Measurements from ENCODE around the gene STARD13. TPM values are rescaled to one million over a fixed set of nuclear protein-coding genes. Genes with fewer than 3 reads are reported as not detected.
"Not testable (repeated sequence)": the region's sequence is repeated elsewhere in the genome, so short reads cannot be mapped to it uniquely, and the experiment has no call there.

Gene STARD13
- total and polyA plus RNA-seq, 2 donors: 1.7 to 2.0 TPM

DNA sequence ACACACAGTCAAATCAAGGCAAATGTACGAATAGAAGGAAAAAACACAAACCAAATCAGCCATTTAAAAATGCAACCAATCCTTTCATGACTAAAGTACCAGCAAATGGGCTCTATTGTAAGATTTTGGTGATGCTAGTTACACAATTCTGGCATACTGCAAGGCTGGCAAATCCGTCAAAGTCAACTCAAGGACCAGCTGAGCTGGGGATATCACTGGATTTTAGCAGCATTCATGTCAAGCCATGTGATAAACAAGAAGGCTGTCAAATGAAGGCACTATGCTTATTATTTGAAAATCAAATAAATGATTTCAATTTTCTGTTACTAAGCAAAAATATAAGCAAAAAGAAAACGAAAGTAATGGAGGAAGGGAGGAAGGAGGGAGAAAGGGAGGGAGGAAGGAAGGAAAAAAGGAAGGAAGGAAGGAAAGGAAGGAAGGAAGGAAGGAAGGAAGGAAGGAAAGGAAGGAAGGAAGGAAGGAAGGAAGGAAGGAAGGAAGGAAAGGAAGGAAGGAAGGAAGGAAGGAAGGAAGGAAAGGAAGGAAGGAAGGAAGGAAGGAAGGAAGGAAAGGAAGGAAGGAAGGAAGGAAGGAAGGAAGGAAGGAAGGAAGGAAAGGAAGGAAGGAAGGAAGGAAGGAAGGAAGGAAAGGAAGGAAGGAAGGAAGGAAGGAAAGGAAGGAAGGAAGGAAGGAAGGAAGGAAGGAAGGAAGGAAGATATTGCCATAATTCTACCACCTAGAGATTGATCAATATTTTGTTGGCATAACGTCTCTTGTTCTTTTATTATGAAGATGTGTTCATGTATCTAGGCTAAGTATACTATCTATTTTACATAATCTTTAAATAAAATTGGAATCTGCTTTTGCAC, 108.0 kb downstream of the STARD13 start:
- not testable (repeated sequence) for H3K27me3 ChIP-seq (ENCODE audit: control insufficient read depth in 2 of 2, insufficient read depth in 1 of 2, low read length in 1 of 2); H3K9me3 ChIP-seq (ENCODE audit: control insufficient read depth in 2 of 2, insufficient read depth in 1 of 2, low read length in 1 of 2); DNase-seq (ENCODE audit: low read depth in 6 of 9, low spot score in 9 of 9); H3K36me3 ChIP-seq (ENCODE audit: control insufficient read depth in 2 of 2, insufficient read depth in 2 of 2, low read length in 1 of 2); H3K4me1 ChIP-seq (ENCODE audit: control insufficient read depth in 2 of 2, insufficient read depth in 2 of 2, low read length in 2 of 2); H3K27ac ChIP-seq (ENCODE audit: low read depth in 1 of 2, low read length in 1 of 2); H3K4me3 ChIP-seq (ENCODE audit: low read length in 2 of 2)
- 97% methylated on average over 4 of the region's 4 CpGs for WGBS

DNA sequence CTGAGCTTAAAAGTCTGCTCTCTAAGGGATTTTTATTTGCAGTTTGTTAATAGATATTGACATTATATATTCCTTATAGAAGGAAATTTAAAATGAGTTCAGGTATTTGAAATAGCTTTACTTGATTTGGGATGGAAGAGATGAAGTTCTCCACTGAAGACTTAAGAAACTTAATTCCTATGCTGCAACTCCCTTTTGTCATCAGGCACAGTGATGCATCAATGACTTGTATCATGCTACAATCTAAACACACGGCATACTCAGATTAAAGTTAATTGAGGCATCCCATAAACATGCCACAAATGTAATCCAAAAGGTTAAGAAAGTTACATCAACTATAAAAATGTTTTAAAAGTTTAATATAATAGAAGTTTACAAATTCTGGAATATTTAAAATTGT, 109.0 kb downstream of the STARD13 start:
- WGBS: 90% methylated on average over 1 of the region's 1 CpG
- no peak overlapping the region for H3K4me3 ChIP-seq (ENCODE audit: low read length in 2 of 2)
- H3K4me1 ChIP-seq (ENCODE audit: control insufficient read depth in 2 of 2, insufficient read depth in 2 of 2, low read length in 2 of 2): no peaks in the 10 kb centered on the region
- no peaks in the 10 kb centered on the region for H3K27me3 ChIP-seq (ENCODE audit: control insufficient read depth in 2 of 2, insufficient read depth in 1 of 2, low read length in 1 of 2)
- H3K9me3 ChIP-seq (ENCODE audit: control insufficient read depth in 2 of 2, insufficient read depth in 1 of 2, low read length in 1 of 2): no peaks in the 10 kb centered on the region
- DNase-seq (ENCODE audit: low read depth in 6 of 9, low spot score in 9 of 9): no peak
- H3K27ac ChIP-seq (ENCODE audit: low read depth in 1 of 2, low read length in 1 of 2): no peak overlapping the region
- H3K36me3 ChIP-seq (ENCODE audit: control insufficient read depth in 2 of 2, insufficient read depth in 2 of 2, low read length in 1 of 2): no peaks in the 10 kb centered on the region

DNA sequence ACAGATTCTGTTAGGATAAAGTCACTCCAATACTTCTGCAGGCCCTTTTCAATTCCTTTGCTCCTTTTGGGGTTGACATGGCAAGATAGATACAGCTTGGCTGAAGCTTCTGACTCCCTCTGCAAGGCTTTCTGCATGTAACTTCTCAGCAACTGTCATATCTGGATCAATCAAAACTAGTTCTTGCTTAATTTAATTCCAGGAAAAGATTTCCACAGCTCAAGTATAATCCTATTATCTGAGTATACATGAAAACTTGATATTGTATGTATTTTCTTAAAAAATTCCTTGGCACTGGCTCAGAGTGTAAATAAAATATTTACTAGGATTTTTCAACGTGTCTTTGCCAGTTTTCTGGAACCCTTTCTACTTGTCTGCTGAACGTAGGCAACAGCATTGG, 109.6 kb downstream of the STARD13 start:
- H3K9me3 ChIP-seq (ENCODE audit: control insufficient read depth in 2 of 2, insufficient read depth in 1 of 2, low read length in 1 of 2): no peaks in the 10 kb centered on the region
- no peak overlapping the region for H3K4me3 ChIP-seq (ENCODE audit: low read length in 2 of 2)
- no peaks in the 10 kb centered on the region for H3K36me3 ChIP-seq (ENCODE audit: control insufficient read depth in 2 of 2, insufficient read depth in 2 of 2, low read length in 1 of 2)
- no peak overlapping the region for H3K27ac ChIP-seq (ENCODE audit: low read depth in 1 of 2, low read length in 1 of 2)
- no peak for DNase-seq (ENCODE audit: low read depth in 6 of 9, low spot score in 9 of 9)
- H3K27me3 ChIP-seq (ENCODE audit: control insufficient read depth in 2 of 2, insufficient read depth in 1 of 2, low read length in 1 of 2): no peaks in the 10 kb centered on the region
- WGBS: 87% methylated on average over 2 of the region's 2 CpGs
- H3K4me1 ChIP-seq (ENCODE audit: control insufficient read depth in 2 of 2, insufficient read depth in 2 of 2, low read length in 2 of 2): no peaks in the 10 kb centered on the region

DNA sequence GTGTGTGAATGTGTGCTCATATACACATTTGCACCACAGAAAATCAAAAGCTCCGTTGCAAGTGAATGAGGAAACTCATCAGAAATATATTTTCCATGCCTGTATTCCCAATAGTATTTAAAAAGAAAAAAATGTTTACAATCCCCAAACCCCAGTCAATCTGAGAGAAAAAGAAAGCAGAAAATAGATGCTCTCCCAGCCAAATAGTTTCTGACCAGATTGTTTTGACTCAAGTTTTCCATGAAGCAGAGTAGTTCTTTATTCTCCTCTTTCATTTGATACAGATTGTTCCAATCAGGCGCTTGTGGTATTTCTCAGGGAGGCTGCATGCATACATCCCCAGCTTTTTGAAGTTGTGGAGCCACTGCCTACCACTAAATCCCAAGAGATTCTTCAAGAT, 110.6 kb downstream of the STARD13 start:
- no peaks in the 10 kb centered on the region for H3K4me1 ChIP-seq (ENCODE audit: control insufficient read depth in 2 of 2, insufficient read depth in 2 of 2, low read length in 2 of 2)
- H3K36me3 ChIP-seq (ENCODE audit: control insufficient read depth in 2 of 2, insufficient read depth in 2 of 2, low read length in 1 of 2): no peaks in the 10 kb centered on the region
- DNase-seq (ENCODE audit: low read depth in 6 of 9, low spot score in 9 of 9): no peak
- WGBS: 94% methylated on average over 2 of the region's 2 CpGs
- H3K27me3 ChIP-seq (ENCODE audit: control insufficient read depth in 2 of 2, insufficient read depth in 1 of 2, low read length in 1 of 2): no peaks in the 10 kb centered on the region
- H3K4me3 ChIP-seq (ENCODE audit: low read length in 2 of 2): no peak overlapping the region
- no peak overlapping the region for H3K27ac ChIP-seq (ENCODE audit: low read depth in 1 of 2, low read length in 1 of 2)
- H3K9me3 ChIP-seq (ENCODE audit: control insufficient read depth in 2 of 2, insufficient read depth in 1 of 2, low read length in 1 of 2): no peaks in the 10 kb centered on the region

DNA sequence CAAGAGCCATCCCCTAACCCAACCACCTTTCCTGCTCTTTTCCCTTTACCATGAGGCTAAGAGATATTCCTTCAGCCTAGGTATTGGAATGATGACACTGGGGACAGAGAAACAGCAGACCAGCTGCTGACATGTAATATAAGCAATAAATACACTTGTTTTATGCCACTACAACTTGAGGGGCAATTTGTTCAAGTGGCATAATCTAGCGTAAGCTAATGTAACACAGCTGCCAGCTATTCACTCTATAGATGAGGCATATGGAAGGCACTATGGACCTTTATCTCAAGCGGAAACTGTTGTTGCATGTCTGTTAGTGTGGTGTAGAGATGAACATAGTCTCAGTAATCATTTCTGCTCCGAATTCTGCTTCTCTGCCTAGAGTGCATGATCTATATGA, 111.1 kb downstream of the STARD13 start:
- H3K27ac ChIP-seq (ENCODE audit: low read depth in 1 of 2, low read length in 1 of 2): no peak overlapping the region
- no peaks in the 10 kb centered on the region for H3K4me1 ChIP-seq (ENCODE audit: control insufficient read depth in 2 of 2, insufficient read depth in 2 of 2, low read length in 2 of 2)
- H3K4me3 ChIP-seq (ENCODE audit: low read length in 2 of 2): no peak overlapping the region
- no peaks in the 10 kb centered on the region for H3K27me3 ChIP-seq (ENCODE audit: control insufficient read depth in 2 of 2, insufficient read depth in 1 of 2, low read length in 1 of 2)
- H3K36me3 ChIP-seq (ENCODE audit: control insufficient read depth in 2 of 2, insufficient read depth in 2 of 2, low read length in 1 of 2): no peaks in the 10 kb centered on the region
- no peak for DNase-seq (ENCODE audit: low read depth in 6 of 9, low spot score in 9 of 9)
- 95% methylated on average over 3 of the region's 3 CpGs for WGBS
- H3K9me3 ChIP-seq (ENCODE audit: control insufficient read depth in 2 of 2, insufficient read depth in 1 of 2, low read length in 1 of 2): no peaks in the 10 kb centered on the region

DNA sequence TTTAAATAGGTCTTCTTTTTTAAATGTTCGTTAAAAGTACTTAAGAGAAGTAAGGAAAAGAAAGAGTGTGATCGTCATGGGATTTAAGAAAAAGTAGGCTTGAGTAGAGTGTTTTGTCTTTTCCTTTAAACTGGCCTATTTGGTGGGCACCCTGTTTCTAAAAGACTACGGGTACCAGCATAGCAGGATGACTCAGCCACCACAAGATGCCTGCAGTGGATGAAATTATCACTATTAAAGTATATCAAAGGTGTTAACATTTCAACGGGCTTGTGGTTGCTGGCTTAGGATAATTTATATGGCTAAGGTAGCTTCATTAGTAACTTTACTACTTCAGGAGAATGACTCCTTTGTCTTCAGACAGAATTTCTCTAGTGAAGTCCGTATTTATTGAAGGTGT, 112.6 kb downstream of the STARD13 start:
- 93% methylated on average over 5 of the region's 5 CpGs for WGBS
- H3K27me3 ChIP-seq (ENCODE audit: control insufficient read depth in 2 of 2, insufficient read depth in 1 of 2, low read length in 1 of 2): no peaks in the 10 kb centered on the region
- no peaks in the 10 kb centered on the region for H3K36me3 ChIP-seq (ENCODE audit: control insufficient read depth in 2 of 2, insufficient read depth in 2 of 2, low read length in 1 of 2)
- no peak overlapping the region for H3K4me3 ChIP-seq (ENCODE audit: low read length in 2 of 2)
- no peak for DNase-seq (ENCODE audit: low read depth in 6 of 9, low spot score in 9 of 9)
- no peak overlapping the region for H3K27ac ChIP-seq (ENCODE audit: low read depth in 1 of 2, low read length in 1 of 2)
- H3K4me1 ChIP-seq (ENCODE audit: control insufficient read depth in 2 of 2, insufficient read depth in 2 of 2, low read length in 2 of 2): no peaks in the 10 kb centered on the region
- no peaks in the 10 kb centered on the region for H3K9me3 ChIP-seq (ENCODE audit: control insufficient read depth in 2 of 2, insufficient read depth in 1 of 2, low read length in 1 of 2)

DNA sequence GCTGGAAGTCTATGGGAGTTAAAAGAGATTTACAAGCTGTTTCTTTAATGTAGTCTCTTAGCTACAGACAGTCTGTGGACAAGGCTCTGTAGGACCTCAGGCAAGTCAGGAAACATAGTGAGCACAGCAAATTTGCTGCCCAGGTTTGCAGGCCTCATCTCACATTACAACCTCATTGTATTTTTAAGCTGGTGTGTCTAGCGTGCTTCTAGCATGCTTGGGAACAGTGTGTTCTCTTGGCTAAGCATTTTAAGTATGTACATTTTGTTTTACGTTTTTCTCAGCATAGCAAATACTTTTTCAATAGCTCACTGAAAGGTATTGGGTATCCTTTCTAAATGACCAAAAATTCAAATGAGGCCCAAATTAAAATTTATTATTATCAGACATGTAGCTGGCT, 113.2 kb downstream of the STARD13 start:
- DNase-seq (ENCODE audit: low read depth in 6 of 9, low spot score in 9 of 9): no peak
- no peak overlapping the region for H3K4me3 ChIP-seq (ENCODE audit: low read length in 2 of 2)
- H3K9me3 ChIP-seq (ENCODE audit: control insufficient read depth in 2 of 2, insufficient read depth in 1 of 2, low read length in 1 of 2): no peaks in the 10 kb centered on the region
- no peaks in the 10 kb centered on the region for H3K36me3 ChIP-seq (ENCODE audit: control insufficient read depth in 2 of 2, insufficient read depth in 2 of 2, low read length in 1 of 2)
- H3K4me1 ChIP-seq (ENCODE audit: control insufficient read depth in 2 of 2, insufficient read depth in 2 of 2, low read length in 2 of 2): no peaks in the 10 kb centered on the region
- no peak overlapping the region for H3K27ac ChIP-seq (ENCODE audit: low read depth in 1 of 2, low read length in 1 of 2)
- no peaks in the 10 kb centered on the region for H3K27me3 ChIP-seq (ENCODE audit: control insufficient read depth in 2 of 2, insufficient read depth in 1 of 2, low read length in 1 of 2)
- 96% methylated on average over 2 of the region's 2 CpGs for WGBS

DNA sequence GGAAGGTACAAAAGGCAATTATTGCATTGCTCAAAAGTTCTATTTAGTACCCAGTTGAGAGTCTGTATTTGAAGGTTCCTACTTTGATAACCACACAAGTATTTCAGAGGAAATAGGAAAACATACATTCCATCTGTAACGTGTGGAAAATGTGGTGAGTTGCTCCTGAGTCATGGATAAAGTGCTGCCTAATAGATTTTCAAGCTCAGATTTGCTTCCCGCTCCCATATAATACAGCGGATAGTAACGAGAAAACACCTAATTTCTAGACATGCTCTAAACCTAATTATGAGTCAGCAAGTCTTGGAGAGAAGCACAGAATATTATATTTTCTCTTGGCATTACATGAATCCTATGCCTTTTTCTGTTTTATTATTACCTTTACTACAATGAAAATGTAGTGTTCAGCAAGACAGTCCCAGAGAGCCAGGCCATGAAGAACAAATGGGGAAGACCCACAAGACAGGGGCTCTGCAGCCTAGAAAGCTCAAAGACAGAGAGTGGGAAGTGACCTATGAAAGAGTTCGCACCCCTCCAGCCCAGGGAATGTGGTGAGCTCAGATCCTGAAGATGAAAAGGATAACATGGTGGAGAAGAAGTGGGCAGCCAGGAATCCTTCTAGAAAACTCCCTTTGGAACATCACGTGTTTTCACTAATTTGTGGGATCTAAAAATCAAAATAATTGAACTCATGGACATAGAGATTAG, 116.1 kb downstream of the STARD13 start:
- Histone ChIP-seq H3K4me3 (ENCODE audit: low read length in 2 of 2) (no peak overlapping the region), H3K27ac (ENCODE audit: low read depth in 1 of 2, low read length in 1 of 2) (no peak overlapping the region), H3K9me3 (ENCODE audit: control insufficient read depth in 2 of 2, insufficient read depth in 1 of 2, low read length in 1 of 2) (no peaks in the 10 kb centered on the region), H3K4me1 (ENCODE audit: control insufficient read depth in 2 of 2, insufficient read depth in 2 of 2, low read length in 2 of 2) (no peaks in the 10 kb centered on the region), H3K27me3 (ENCODE audit: control insufficient read depth in 2 of 2, insufficient read depth in 1 of 2, low read length in 1 of 2) (no peaks in the 10 kb centered on the region), H3K36me3 (ENCODE audit: control insufficient read depth in 2 of 2, insufficient read depth in 2 of 2, low read length in 1 of 2) (no peaks in the 10 kb centered on the region)
- 94% methylated on average over 6 of the region's 6 CpGs for WGBS
- DNase-seq (ENCODE audit: low read depth in 6 of 9, low spot score in 9 of 9): no peak

DNA sequence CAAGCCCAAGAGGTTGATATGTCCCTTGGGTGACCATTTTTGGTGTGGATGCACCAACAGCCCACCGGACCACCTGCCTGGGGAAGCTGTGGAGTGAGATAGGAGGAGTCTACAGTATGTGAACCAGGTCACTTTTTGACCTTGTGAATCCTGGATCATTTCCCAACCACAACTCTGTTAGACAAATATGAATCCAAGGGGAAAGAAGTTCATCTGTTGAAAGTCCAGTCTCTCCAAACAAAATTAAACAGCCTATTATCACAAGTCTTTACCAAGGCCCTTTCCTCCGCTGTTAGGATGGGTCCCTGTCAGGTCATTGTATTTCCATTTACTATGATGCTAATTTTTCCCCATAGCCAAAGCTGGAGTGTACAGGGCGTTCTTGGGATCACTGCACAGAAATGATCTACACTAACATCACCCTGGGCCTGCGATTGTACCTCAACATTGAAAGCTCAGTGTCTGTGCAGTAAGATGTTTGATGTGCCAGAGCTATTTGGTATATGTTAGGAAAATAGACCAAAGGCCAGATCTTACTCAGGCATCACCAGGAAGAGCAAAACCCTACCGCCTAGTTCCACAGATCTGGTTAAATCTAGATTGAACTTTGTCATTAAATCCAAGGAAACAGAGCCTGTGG, 117.1 kb downstream of the STARD13 start:
- no peak for DNase-seq (ENCODE audit: low read depth in 6 of 9, low spot score in 9 of 9)
- 83% methylated on average over 5 of the region's 5 CpGs for WGBS
- no peaks in the 10 kb centered on the region for H3K27me3 ChIP-seq (ENCODE audit: control insufficient read depth in 2 of 2, insufficient read depth in 1 of 2, low read length in 1 of 2)
- no peak overlapping the region for H3K4me3 ChIP-seq (ENCODE audit: low read length in 2 of 2)
- no peak overlapping the region for H3K27ac ChIP-seq (ENCODE audit: low read depth in 1 of 2, low read length in 1 of 2)
- no peaks in the 10 kb centered on the region for H3K36me3 ChIP-seq (ENCODE audit: control insufficient read depth in 2 of 2, insufficient read depth in 2 of 2, low read length in 1 of 2)
- no peaks in the 10 kb centered on the region for H3K9me3 ChIP-seq (ENCODE audit: control insufficient read depth in 2 of 2, insufficient read depth in 1 of 2, low read length in 1 of 2)
- H3K4me1 ChIP-seq (ENCODE audit: control insufficient read depth in 2 of 2, insufficient read depth in 2 of 2, low read length in 2 of 2): no peaks in the 10 kb centered on the region

Measured in thymus (tissue), 11 donors.